Colonic mucosa (tissue), 4 donors: Measurements from ENCODE around the gene COPG2. TPM values are rescaled to one million over a fixed set of nuclear protein-coding genes. Genes with fewer than 3 reads are reported as not detected.

Experiments used
- DNase-seq: peaks from one replicate; pipeline ENCODE4 v3.0.0-alpha.2; 2020
- H3K27ac ChIP-seq: fragments of 200-600 bp; one replicate; pipeline ENCODE4 v1.8.0; 2021
- H3K27me3 ChIP-seq: fragments of 200-600 bp; one replicate; pipeline ENCODE4 v1.8.0; 2021
- H3K36me3 ChIP-seq: fragments of 200-600 bp; one replicate; pipeline ENCODE4 v1.8.0; 2021
- H3K4me1 ChIP-seq: fragments of 200-600 bp; one replicate; pipeline ENCODE4 v1.8.0; 2021; ENCODE audit warnings: mild to moderate bottlenecking
- H3K4me3 ChIP-seq: fragments of 200-600 bp; one replicate; pipeline ENCODE4 v1.8.0; 2021
- H3K9ac ChIP-seq, 2 donors: one replicate each; pipeline ENCODE4 v1.7.0; 2013; ENCODE audit warnings: control low read depth in 2 of 2, low read depth in 2 of 2, low read length in 2 of 2
- H3K9me3 ChIP-seq: fragments of 200-600 bp; one replicate; pipeline ENCODE4 v1.8.0; 2021
- CTCF ChIP-seq: fragments of 200-600 bp; IDR thresholded peaks from one replicate; pipeline ENCODE4 v1.8.0; 2022; ENCODE audit warnings: antibody characterized with exemption, mild to moderate bottlenecking
- intact Hi-C: fragments of 100-400 bp; cut with DNase I; formaldehyde crosslinking; loops from one replicate; pipeline ENCODE4 v1.14.1; 2022
- total RNA-seq, 2 donors: library from RNA; stranded (reverse); fragmentation: NEBNext Ultra II Directional in 1 of 2; extraction: Animal tissue kit (Norgen Biotek cat#: 25700) in 1 of 2; gene quantifications; one replicate each; pipeline ENCODE4 v1.2.1, GENCODE V29; 2021
- donor health status: healthy.
- donor health status: DM: no; HTN: no; CAD: no.
- donor health status: DM: no; HTN: no; CAD: no.

The COPG2 gene
- total RNA-seq, 2 donors from 2014 or later: 19.1 to 24.2 TPM

GRCh38 chr7:130566168-130566897 lies 102.2 kb downstream of the COPG2 start:
- no peaks in the 10 kb centered on the region for H3K4me1 ChIP-seq
- H3K9ac ChIP-seq: no peak overlapping the region
- H3K27ac ChIP-seq: no peak overlapping the region
- no peak for TF ChIP-seq CTCF
- H3K4me3 ChIP-seq: no peak overlapping the region
- DNase-seq: no peak
- no peaks in the 10 kb centered on the region for H3K36me3 ChIP-seq
- intact Hi-C loops: no loop called here
- H3K9me3 ChIP-seq: no peaks in the 10 kb centered on the region
- no peaks in the 10 kb centered on the region for H3K27me3 ChIP-seq

GRCh38 chr7:130560972-130561371 lies 107.6 kb downstream of the COPG2 start:
- no peak overlapping the region for H3K27ac ChIP-seq
- H3K36me3 ChIP-seq: no peaks in the 10 kb centered on the region
- H3K9ac ChIP-seq: no peak overlapping the region
- intact Hi-C loops: loop anchor here (5.0 kb wide), 1 partner anchor 319 kb away; no protein-coding TSS in a partner anchor
- no peak for DNase-seq
- no peak for TF ChIP-seq CTCF
- H3K4me1 ChIP-seq: no peaks in the 10 kb centered on the region
- no peak overlapping the region for H3K4me3 ChIP-seq
- H3K9me3 ChIP-seq: no peaks in the 10 kb centered on the region
- H3K27me3 ChIP-seq: no peaks in the 10 kb centered on the region

- Histone ChIP-seq H3K4me1 (no peaks in the 10 kb centered on the region), H3K4me3 (no peak overlapping the region), H3K36me3 (no peaks in the 10 kb centered on the region), H3K9ac (no peak overlapping the region), H3K27me3 (no peaks in the 10 kb centered on the region), H3K27ac (no peak overlapping the region), H3K9me3 (no peaks in the 10 kb centered on the region)
- DNase-seq: no peak
- no peak for TF ChIP-seq CTCF
- intact Hi-C loops: no loop called here
Measured at GRCh38 chr7:130559184-130559583, 109.4 kb downstream of the COPG2 start.

- H3K36me3 ChIP-seq: no peaks in the 10 kb centered on the region
- H3K4me1 ChIP-seq: no peaks in the 10 kb centered on the region
- H3K4me3 ChIP-seq: no peak overlapping the region
- TF ChIP-seq CTCF: no peak
- H3K27ac ChIP-seq: no peak overlapping the region
- no peak for DNase-seq
- no peaks in the 10 kb centered on the region for H3K9me3 ChIP-seq
- H3K27me3 ChIP-seq: no peaks in the 10 kb centered on the region
- no peak overlapping the region for H3K9ac ChIP-seq
- intact Hi-C loops: no loop called here
Measured at GRCh38 chr7:130554481-130554880, 114.1 kb downstream of the COPG2 start.

- Histone ChIP-seq H3K9me3 (no peaks in the 10 kb centered on the region), H3K27ac (no peak overlapping the region), H3K36me3 (no peaks in the 10 kb centered on the region), H3K4me1 (no peaks in the 10 kb centered on the region), H3K4me3 (no peak overlapping the region), H3K9ac (no peak overlapping the region), H3K27me3 (no peaks in the 10 kb centered on the region)
- no peak for DNase-seq
- intact Hi-C loops: no loop called here
- TF ChIP-seq CTCF: no peak
Measured at GRCh38 chr7:130553398-130554029, 115.0 kb downstream of the COPG2 start.
